Gastroesophageal sphincter (tissue), 4 donors: ENCODE results near the gene ZNF296. TPM values are rescaled to one million over a fixed set of nuclear protein-coding genes. Genes with fewer than 3 reads are reported as not detected.

Experiments used
- ATAC-seq: fragments of 150-250 bp; one replicate; pipeline ENCODE4 v1.9.1; 2016; ENCODE audit warnings: mild to moderate bottlenecking, moderate library complexity
- H3K27ac ChIP-seq, 4 donors: fragments of 200-600 bp; sonication (generic) in 3 of 4; 1 replicate in 3 of 4; 2 replicates in 1 of 4; pipeline ENCODE4 v1.5.1; 2016 to 2019
- H3K27me3 ChIP-seq: fragments of 200-600 bp; sonication (generic); one replicate; pipeline ENCODE4 v1.5.1; 2019
- H3K36me3 ChIP-seq, 2 donors: fragments of 200-600 bp; sonication (generic); one replicate each; pipeline ENCODE4 v1.5.1; 2019; ENCODE audit warnings: control low read depth in 1 of 2
- H3K4me1 ChIP-seq, 3 donors: fragments of 200-600 bp; sonication (generic); 1 replicate in 2 of 3; 2 replicates in 1 of 3; pipeline ENCODE4 v1.5.1; 2016 to 2019; ENCODE audit warnings: control low read depth in 2 of 3
- H3K4me3 ChIP-seq, 2 donors: fragments of 200-600 bp; sonication (generic); one replicate each; pipeline ENCODE4 v1.5.1; 2019; ENCODE audit warnings: mild to moderate bottlenecking in 1 of 2, moderate library complexity in 1 of 2
- H3K9me3 ChIP-seq, 3 donors: fragments of 200-600 bp; sonication (generic); one replicate each; pipeline ENCODE4 v1.5.1; 2017 to 2019; ENCODE audit warnings: control low read depth in 2 of 3
- CTCF ChIP-seq, 4 experiments: fragments of 200-600 bp in 2 of 4; fragments of 450-650 bp in 2 of 4; sonication (generic) in 1 of 4; IDR thresholded peaks; one replicate each; pipeline ENCODE4 v1.5.1; 2017 to 2019; ENCODE audit warnings: antibody characterized with exemption in 4 of 4, mild to moderate bottlenecking in 2 of 4, moderate library complexity in 2 of 4
- EP300 ChIP-seq: sonication (generic); formaldehyde crosslinking; IDR thresholded peaks from one replicate; pipeline ENCODE4 v1.6.1; 2017; ENCODE audit warnings: antibody characterized with exemption, mild to moderate bottlenecking
- POLR2A ChIP-seq, 2 donors: fragments of 450-650 bp; IDR thresholded peaks; one replicate each; pipeline ENCODE4 v1.6.1; 2017; ENCODE audit warnings: antibody characterized with exemption in 2 of 2, mild to moderate bottlenecking in 2 of 2, moderate library complexity in 1 of 2
- POLR2AphosphoS5 ChIP-seq: sonication (generic); formaldehyde crosslinking; IDR thresholded peaks from one replicate; pipeline ENCODE4 v1.6.1; 2017; ENCODE audit warnings: antibody characterized with exemption
- whole genome bisulfite sequencing, 2 donors: methylation state at CpG; one replicate each; pipeline ENCODE4 v1.1.5; 2018; ENCODE audit warnings: low coverage in 1 of 2; 5-methylcytosine and 5-hydroxymethylcytosine counted together
- total RNA-seq, 4 donors: library from RNA; depleted of rRNA; stranded (reverse); fragments of >200 nt; gene quantifications; one replicate each; pipeline ENCODE4 v1.1.0, GENCODE V29; 2016

ZNF296 gene
- total RNA-seq, 4 donors from 2014 or later = 0.50 TPM; not detected in 3

GRCh38 chr19:45117167-45117594 is 40.9 kb upstream of the ZNF296 start:
- Histone ChIP-seq H3K4me3 (no peak overlapping the region), H3K27me3 (no peaks in the 10 kb centered on the region), H3K4me1 (peaks cover 0 to 24% (median 4%) of the 10 kb centered on the region in 3 donors), H3K36me3 (no peaks in the 10 kb centered on the region), H3K27ac (no peak overlapping the region), H3K9me3 (no peaks in the 10 kb centered on the region)
- WGBS, 2 donors = 52% methylated on average over 5 of the region's 16 CpGs; no CpG with 5 or more reads in 1 of the 2 donors
- no peak for TF ChIP-seq POLR2AphosphoS5
- no peak for TF ChIP-seq EP300
- TF ChIP-seq CTCF (IDR thresholded peaks at IDR 0.05) = no peak
- TF ChIP-seq POLR2A (IDR thresholded peaks at IDR 0.05) = no peak
- no peak for ATAC-seq

- ATAC-seq = no peak
- TF ChIP-seq EP300 (no peak), CTCF (IDR thresholded peaks at IDR 0.05) (no peak), POLR2AphosphoS5 (no peak), POLR2A (IDR thresholded peaks at IDR 0.05) (no peak)
Measured at GRCh38 chr19:45115809-45116615, 39.7 kb upstream of the ZNF296 start.

GRCh38 chr19:45114116-45114515 is 37.8 kb upstream of the ZNF296 start:
- Histone ChIP-seq H3K9me3 (no peaks in the 10 kb centered on the region), H3K4me1 (peaks cover 0 to 24% (median 4%) of the 10 kb centered on the region in 3 donors), H3K4me3 (no peak overlapping the region), H3K27ac (no peak overlapping the region), H3K36me3 (no peaks in the 10 kb centered on the region), H3K27me3 (no peaks in the 10 kb centered on the region)
- 80% methylated on average over 1 of the region's 4 CpGs; no CpG with 5 or more reads in 1 of the 2 donors for WGBS, 2 donors
- no peak for ATAC-seq
- TF ChIP-seq POLR2AphosphoS5 (no peak), POLR2A (IDR thresholded peaks at IDR 0.05) (no peak), CTCF (IDR thresholded peaks at IDR 0.05) (no peak), EP300 (no peak)

More at GRCh38 chr19:45115809-45116615, 39.7 kb upstream of the ZNF296 start:
- Histone ChIP-seq H3K27me3 (no peaks in the 10 kb centered on the region), H3K36me3 (no peaks in the 10 kb centered on the region), H3K9me3 (no peaks in the 10 kb centered on the region), H3K27ac (no peak overlapping the region), H3K4me1 (peaks cover 0 to 24% (median 4%) of the 10 kb centered on the region in 3 donors), H3K4me3 (no peak overlapping the region)
- WGBS, 2 donors = 93 to 100% methylated on average over 1 to 7 of the region's 21 CpGs

GRCh38 chr19:45113628-45114027 is 37.4 kb upstream of the ZNF296 start:
- Histone ChIP-seq H3K36me3 (no peaks in the 10 kb centered on the region), H3K27me3 (no peaks in the 10 kb centered on the region), H3K4me1 (peaks cover 0 to 22% (median 4%) of the 10 kb centered on the region in 3 donors), H3K9me3 (no peaks in the 10 kb centered on the region), H3K4me3 (no peak overlapping the region), H3K27ac (no peak overlapping the region)
- TF ChIP-seq POLR2AphosphoS5 = no peak
- no peak for TF ChIP-seq EP300
- no peak for TF ChIP-seq POLR2A (IDR thresholded peaks at IDR 0.05)
- no peak for TF ChIP-seq CTCF (IDR thresholded peaks at IDR 0.05)
- no peak for ATAC-seq
- 80% methylated on average over 2 of the region's 9 CpGs; no CpG with 5 or more reads in 1 of the 2 donors for WGBS, 2 donors
